T-helper 1 cell treated with Interleukin-12 subunit alpha and Interleukin-12 subunit beta and Interleukin-4 antibody, amounts not matched to agents 30 μg/mL and 1 μg/mL, for 36 hours (primary cell): ENCODE measurements around the gene VPS8.

Experiments used
- H3K27ac Mint-ChIP-seq: one replicate; pipeline ENCODE4 v1.8.0; 2021; ENCODE audit warnings: mild to moderate bottlenecking, mixed read lengths
- H3K27me3 Mint-ChIP-seq: one replicate; pipeline ENCODE4 v1.8.0; 2021; ENCODE audit warnings: low read depth, mixed read lengths
- H3K36me3 Mint-ChIP-seq: one replicate; pipeline ENCODE4 v1.8.0; 2021; ENCODE audit warnings: low read depth, mixed read lengths
- H3K4me1 Mint-ChIP-seq: one replicate; pipeline ENCODE4 v1.8.0; 2021; ENCODE audit warnings: low read depth, mixed read lengths
- H3K4me3 Mint-ChIP-seq: one replicate; pipeline ENCODE4 v1.8.0; 2021; ENCODE audit warnings: mild to moderate bottlenecking, moderate library complexity, mixed read lengths
- H3K9me3 Mint-ChIP-seq: one replicate; pipeline ENCODE4 v1.8.0; 2021; ENCODE audit warnings: mixed read lengths

Gene VPS8

DNA sequence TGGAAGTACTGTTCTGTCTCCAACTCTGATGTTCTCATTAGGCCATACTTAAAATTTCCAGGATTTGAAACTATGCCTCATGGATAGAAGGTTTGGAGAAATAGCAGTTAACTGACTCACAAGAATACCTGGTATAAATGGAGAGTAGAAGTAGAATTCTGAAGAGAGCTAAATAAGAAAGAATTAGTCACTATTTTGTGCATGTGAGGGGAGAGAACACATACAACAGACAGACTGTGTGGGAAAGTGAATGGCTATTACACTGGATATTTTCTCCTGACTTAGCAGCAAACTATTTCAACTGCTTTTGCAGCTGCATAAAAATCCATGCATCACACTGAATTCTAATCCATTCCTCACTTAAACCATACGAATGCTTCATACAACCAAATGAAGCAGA, 269.6 kb downstream of the VPS8 start:
- Mint-ChIP-seq H3K9me3 (no peaks in the 10 kb centered on the region), H3K4me1 (no peaks in the 10 kb centered on the region), H3K4me3 (no peak overlapping the region), H3K36me3 (no peaks in the 10 kb centered on the region), H3K27me3 (no peaks in the 10 kb centered on the region), H3K27ac (no peak overlapping the region)

DNA sequence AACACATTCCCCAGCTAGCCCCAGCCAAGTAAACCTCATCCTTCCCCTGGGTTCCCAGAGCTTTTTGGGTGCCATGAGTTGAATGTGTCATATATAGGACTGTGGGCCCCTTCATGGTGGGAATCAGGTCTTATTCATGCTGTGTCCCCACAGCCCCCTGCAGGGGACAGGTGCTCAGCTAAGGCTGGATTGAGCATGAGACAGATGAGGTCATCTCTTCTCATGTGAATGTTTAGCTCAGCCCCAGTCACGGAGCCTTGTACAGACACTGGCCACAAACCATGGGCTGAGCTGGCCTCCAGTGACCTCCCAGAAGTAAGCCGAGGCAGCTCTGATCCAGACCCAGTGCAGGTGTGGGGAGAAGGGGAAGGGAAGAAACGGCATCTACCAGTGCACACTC, 270.2 kb downstream of the VPS8 start:
- H3K9me3 Mint-ChIP-seq, result no peaks in the 10 kb centered on the region
- no peaks in the 10 kb centered on the region for H3K36me3 Mint-ChIP-seq
- H3K27ac Mint-ChIP-seq, result no peak overlapping the region
- H3K4me3 Mint-ChIP-seq, result no peak overlapping the region
- no peaks in the 10 kb centered on the region for H3K27me3 Mint-ChIP-seq
- no peaks in the 10 kb centered on the region for H3K4me1 Mint-ChIP-seq

DNA sequence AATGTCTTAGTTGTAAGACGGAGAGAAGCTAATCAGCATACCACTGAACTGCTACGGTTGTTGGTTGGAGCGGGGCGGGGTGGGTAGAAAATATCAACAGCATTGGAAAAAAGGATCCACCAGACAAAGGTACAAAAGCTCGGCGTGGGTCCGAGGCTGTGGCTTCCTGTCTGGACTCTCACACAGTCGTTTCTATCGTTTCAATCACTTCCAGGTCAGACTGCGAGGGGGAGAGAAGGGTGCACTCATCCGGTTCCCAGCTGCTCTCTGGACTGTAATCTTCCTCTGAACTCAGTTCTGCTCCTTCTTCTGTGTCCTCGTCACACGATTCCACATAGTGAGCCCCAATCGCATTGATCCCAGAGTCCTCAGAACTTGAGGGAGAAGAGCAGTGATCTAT, 270.9 kb downstream of the VPS8 start:
- Mint-ChIP-seq H3K27ac (no peak overlapping the region), H3K4me1 (no peaks in the 10 kb centered on the region), H3K4me3 (no peak overlapping the region), H3K9me3 (no peaks in the 10 kb centered on the region), H3K27me3 (no peaks in the 10 kb centered on the region), H3K36me3 (no peaks in the 10 kb centered on the region)

DNA sequence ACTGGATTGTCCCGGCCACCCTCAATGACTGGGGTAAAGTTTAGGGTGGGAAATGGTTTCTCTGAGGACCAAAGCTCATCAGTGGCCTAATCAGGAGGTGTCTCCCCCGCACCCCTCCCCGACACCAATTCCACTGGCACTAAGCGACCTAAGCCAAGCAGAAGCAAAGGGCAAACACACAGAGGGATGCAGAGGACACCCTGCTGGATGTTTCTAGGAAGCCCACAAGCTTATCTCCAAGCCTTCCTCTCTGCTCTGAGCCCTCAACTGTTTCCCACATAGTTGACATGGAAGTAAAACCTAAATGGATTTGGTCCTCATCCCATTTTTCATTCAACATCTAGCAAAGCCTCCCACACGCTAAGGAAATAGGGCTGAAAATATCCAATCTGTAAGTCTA, 272.4 kb downstream of the VPS8 start:
- Mint-ChIP-seq H3K4me3 (no peak overlapping the region), H3K27me3 (no peaks in the 10 kb centered on the region), H3K36me3 (no peaks in the 10 kb centered on the region), H3K27ac (no peak overlapping the region), H3K4me1 (no peaks in the 10 kb centered on the region), H3K9me3 (no peaks in the 10 kb centered on the region)

DNA sequence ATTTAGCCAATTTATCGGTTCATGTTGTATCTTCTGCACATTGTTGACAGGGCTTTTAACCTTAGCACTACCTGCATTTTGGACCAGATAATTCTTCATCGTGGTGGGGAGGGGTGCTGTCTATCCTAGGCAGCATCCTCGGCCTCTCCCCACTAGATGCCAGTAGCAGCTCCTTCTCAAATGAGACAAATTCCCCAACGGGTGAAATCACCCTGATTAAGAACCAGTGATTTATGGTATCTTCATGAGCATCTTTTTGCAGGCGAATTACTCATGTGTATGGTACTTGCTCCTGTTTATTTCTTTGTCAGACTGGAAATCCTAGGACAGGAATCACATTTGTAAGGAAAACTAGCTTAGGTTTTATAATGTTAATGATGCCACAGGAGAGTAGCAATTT, 272.9 kb downstream of the VPS8 start:
- Mint-ChIP-seq H3K9me3 (no peaks in the 10 kb centered on the region), H3K27ac (no peak overlapping the region), H3K27me3 (no peaks in the 10 kb centered on the region), H3K4me3 (no peak overlapping the region), H3K4me1 (no peaks in the 10 kb centered on the region), H3K36me3 (no peaks in the 10 kb centered on the region)

DNA sequence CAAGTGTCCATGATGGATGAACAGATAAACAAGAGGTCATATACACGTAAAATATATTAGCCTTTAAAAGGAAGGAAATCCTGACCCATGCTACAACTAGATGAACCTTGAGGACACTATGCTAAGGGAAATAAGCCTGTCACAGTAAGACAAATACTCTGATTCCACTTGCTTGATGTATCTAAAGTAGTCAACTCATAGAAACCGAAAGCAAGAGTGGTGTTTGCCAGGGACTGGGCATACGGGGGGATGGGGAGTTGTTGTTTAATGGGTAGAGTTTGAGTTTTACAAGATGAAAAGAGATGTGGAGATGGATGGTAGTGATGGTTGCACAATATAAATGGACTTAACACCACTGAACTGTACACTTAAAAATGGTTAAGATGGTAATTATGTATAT, 275.5 kb downstream of the VPS8 start:
- no peaks in the 10 kb centered on the region for H3K9me3 Mint-ChIP-seq
- H3K4me3 Mint-ChIP-seq, result no peak overlapping the region
- no peaks in the 10 kb centered on the region for H3K36me3 Mint-ChIP-seq
- H3K27me3 Mint-ChIP-seq, result peaks cover 4% of the 10 kb centered on the region
- no peak overlapping the region for H3K27ac Mint-ChIP-seq
- H3K4me1 Mint-ChIP-seq, result no peaks in the 10 kb centered on the region

DNA sequence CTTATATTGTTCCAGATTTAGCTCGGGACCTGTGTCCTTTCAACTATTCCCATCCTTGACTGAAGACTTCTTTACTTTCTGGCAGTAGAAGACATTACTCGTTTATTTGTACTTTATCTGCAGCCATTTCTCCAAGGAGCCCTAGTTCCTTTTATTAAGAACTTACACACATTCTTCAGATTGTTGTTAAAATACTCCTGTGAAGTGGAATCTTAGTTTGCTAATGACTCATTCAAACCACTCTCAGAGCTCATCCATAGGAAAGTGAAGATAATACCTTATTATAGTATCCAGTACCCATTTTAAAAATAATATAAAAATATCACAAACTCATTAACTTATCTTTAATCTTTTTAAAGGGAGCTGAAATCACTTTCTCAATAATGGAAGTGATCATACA, 277.4 kb downstream of the VPS8 start:
- Mint-ChIP-seq H3K9me3 (no peaks in the 10 kb centered on the region), H3K27me3 (peaks cover 4% of the 10 kb centered on the region), H3K27ac (no peak overlapping the region), H3K4me1 (no peaks in the 10 kb centered on the region), H3K4me3 (no peak overlapping the region), H3K36me3 (no peaks in the 10 kb centered on the region)

DNA sequence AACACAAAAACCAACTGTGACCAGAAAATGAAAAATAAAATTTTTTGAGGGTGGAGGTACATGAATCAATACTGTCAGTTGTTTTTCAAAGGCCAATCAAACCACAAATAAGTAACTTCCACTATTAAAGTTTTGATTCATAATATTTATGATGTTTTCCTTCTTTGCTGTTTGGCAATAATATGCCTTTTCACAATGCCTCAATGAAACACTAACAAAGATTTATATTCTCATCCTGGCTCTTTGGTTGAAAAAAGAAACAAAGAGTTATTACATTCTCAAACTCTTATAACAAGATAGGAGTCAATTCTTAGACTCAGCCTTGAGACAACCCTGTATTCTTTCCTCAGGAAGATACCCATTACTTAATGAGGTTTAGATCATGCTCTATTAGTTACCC, 277.8 kb downstream of the VPS8 start:
- Mint-ChIP-seq H3K4me1 (no peaks in the 10 kb centered on the region), H3K27me3 (peaks cover 4% of the 10 kb centered on the region), H3K9me3 (no peaks in the 10 kb centered on the region), H3K4me3 (no peak overlapping the region), H3K36me3 (no peaks in the 10 kb centered on the region), H3K27ac (no peak overlapping the region)

DNA sequence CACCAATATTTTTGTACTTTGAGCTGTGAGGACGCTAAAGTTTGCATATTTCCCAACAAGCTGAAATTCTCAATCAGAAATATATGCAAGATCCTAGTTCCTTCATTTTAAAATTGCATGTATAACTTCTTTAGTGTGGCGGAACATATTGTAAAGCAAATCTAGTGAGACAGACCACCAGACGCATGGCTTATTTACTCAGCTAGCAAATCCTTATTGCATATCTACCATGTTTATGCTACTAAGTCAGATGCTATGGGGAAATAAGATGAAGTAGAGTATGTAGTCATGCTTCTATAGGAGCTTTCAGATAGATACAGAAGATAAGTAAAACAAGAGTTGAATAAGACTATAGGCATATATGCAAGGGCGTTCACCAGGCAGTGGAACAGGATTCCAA, 278.8 kb downstream of the VPS8 start:
- Mint-ChIP-seq H3K27me3 (peaks cover 4% of the 10 kb centered on the region), H3K36me3 (no peaks in the 10 kb centered on the region)

DNA sequence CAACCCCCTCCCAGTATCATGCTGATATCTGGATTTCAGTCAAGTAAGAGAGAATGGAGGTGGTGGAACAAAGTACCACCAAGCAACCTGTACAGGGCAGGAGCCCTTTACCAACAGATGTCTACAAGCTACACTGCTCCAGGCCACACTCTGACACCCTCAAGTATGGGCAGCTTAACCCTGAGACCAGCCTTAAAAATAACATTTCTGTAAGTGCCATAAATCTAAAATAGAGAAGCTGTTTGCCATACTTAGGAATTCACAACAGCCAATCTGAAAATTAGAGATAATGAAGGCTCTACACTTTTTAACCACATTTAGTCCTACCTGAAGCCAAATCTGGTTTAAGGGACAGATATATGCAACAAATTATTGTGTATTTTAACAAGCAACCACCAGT, 281.1 kb downstream of the VPS8 start:
- Mint-ChIP-seq H3K4me3 (no peak overlapping the region), H3K27me3 (peaks cover 4% of the 10 kb centered on the region), H3K36me3 (no peaks in the 10 kb centered on the region), H3K27ac (no peak overlapping the region), H3K4me1 (no peaks in the 10 kb centered on the region), H3K9me3 (no peaks in the 10 kb centered on the region)

More for the DNA sequence above, 278.8 kb downstream of the VPS8 start:
- no peaks in the 10 kb centered on the region for H3K9me3 Mint-ChIP-seq
- H3K4me3 Mint-ChIP-seq, result no peak overlapping the region
- no peak overlapping the region for H3K27ac Mint-ChIP-seq
- H3K4me1 Mint-ChIP-seq, result no peaks in the 10 kb centered on the region

DNA sequence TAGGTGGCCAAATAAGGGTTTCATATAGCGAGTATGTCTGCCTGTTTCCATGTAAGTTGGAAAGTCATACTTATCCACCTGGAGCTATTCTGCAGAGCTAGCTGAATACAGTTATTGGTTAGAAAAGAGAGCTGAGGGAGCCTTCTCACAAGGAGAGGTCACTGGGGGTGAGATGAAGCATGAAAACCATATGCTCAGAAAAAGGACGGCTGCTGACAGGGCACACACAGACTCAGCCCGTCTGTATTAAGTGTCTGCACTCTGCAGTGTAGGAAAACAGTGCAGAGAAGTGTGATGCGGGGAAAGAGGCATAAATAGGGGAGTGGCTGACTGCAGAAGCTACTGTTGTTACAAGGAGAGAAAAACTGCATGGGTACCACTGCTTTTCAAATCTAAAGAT, 282.7 kb downstream of the VPS8 start:
- H3K36me3 Mint-ChIP-seq, result no peaks in the 10 kb centered on the region
- peaks cover 15% of the 10 kb centered on the region for H3K27me3 Mint-ChIP-seq
- H3K4me1 Mint-ChIP-seq, result no peaks in the 10 kb centered on the region
- no peak overlapping the region for H3K27ac Mint-ChIP-seq
- H3K4me3 Mint-ChIP-seq, result no peak overlapping the region
- H3K9me3 Mint-ChIP-seq, result no peaks in the 10 kb centered on the region
